ENCODE measurements around the gene SMCR8. TPM values are rescaled to one million over a fixed set of nuclear protein-coding genes. Genes with fewer than 3 reads are reported as not detected.

SMCR8 gene
- total and polyA plus RNA-seq, 2 of the 13 experiments (the other 11 are each of a cell fraction or from before 2014, with no cell fraction given): 7.6 to 11.8 TPM

GRCh38 chr17:18314731-18315561, at the start of gene SMCR8, which contains the start of gene TOP3A (continued):
- TF ChIP-seq, protein P1, sequence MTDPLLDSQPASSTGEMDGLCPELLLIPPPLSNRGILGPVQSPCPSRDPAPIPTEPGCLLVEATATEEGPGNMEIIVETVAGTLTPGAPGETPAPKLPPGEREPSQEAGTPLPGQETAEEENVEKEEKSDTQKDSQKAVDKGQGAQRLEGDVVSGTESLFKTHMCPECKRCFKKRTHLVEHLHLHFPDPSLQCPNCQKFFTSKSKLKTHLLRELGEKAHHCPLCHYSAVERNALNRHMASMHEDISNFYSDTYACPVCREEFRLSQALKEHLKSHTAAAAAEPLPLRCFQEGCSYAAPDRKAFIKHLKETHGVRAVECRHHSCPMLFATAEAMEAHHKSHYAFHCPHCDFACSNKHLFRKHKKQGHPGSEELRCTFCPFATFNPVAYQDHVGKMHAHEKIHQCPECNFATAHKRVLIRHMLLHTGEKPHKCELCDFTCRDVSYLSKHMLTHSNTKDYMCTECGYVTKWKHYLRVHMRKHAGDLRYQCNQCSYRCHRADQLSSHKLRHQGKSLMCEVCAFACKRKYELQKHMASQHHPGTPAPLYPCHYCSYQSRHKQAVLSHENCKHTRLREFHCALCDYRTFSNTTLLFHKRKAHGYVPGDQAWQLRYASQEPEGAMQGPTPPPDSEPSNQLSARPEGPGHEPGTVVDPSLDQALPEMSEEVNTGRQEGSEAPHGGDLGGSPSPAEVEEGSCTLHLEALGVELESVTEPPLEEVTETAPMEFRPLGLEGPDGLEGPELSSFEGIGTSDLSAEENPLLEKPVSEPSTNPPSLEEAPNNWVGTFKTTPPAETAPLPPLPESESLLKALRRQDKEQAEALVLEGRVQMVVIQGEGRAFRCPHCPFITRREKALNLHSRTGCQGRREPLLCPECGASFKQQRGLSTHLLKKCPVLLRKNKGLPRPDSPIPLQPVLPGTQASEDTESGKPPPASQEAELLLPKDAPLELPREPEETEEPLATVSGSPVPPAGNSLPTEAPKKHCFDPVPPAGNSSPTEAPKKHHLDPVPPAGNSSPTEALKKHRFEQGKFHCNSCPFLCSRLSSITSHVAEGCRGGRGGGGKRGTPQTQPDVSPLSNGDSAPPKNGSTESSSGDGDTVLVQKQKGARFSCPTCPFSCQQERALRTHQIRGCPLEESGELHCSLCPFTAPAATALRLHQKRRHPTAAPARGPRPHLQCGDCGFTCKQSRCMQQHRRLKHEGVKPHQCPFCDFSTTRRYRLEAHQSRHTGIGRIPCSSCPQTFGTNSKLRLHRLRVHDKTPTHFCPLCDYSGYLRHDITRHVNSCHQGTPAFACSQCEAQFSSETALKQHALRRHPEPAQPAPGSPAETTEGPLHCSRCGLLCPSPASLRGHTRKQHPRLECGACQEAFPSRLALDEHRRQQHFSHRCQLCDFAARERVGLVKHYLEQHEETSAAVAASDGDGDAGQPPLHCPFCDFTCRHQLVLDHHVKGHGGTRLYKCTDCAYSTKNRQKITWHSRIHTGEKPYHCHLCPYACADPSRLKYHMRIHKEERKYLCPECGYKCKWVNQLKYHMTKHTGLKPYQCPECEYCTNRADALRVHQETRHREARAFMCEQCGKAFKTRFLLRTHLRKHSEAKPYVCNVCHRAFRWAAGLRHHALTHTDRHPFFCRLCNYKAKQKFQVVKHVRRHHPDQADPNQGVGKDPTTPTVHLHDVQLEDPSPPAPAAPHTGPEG (CRISPR knock-in tag; IDR thresholded peaks at IDR 0.05): peak; percentile 49; the same call in 1 of the 2 replicates
- TF ChIP-seq, protein P2, sequence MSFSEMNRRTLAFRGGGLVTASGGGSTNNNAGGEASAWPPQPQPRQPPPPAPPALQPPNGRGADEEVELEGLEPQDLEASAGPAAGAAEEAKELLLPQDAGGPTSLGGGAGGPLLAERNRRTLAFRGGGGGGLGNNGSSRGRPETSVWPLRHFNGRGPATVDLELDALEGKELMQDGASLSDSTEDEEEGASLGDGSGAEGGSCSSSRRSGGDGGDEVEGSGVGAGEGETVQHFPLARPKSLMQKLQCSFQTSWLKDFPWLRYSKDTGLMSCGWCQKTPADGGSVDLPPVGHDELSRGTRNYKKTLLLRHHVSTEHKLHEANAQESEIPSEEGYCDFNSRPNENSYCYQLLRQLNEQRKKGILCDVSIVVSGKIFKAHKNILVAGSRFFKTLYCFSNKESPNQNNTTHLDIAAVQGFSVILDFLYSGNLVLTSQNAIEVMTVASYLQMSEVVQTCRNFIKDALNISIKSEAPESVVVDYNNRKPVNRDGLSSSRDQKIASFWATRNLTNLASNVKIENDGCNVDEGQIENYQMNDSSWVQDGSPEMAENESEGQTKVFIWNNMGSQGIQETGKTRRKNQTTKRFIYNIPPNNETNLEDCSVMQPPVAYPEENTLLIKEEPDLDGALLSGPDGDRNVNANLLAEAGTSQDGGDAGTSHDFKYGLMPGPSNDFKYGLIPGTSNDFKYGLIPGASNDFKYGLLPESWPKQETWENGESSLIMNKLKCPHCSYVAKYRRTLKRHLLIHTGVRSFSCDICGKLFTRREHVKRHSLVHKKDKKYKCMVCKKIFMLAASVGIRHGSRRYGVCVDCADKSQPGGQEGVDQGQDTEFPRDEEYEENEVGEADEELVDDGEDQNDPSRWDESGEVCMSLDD (CRISPR knock-in tag; IDR thresholded peaks at IDR 0.05; ENCODE audit: borderline replicate concordance): no peak
- peak; percentile 93 for TF ChIP-seq HDAC1 (CRISPR knock-in tag; IDR thresholded peaks at IDR 0.05)
- TF ChIP-seq ZKSCAN8 (CRISPR knock-in tag; IDR thresholded peaks at IDR 0.05; ENCODE audit: borderline replicate concordance): no peak
- no peak for TF ChIP-seq RCOR2 (CRISPR knock-in tag; IDR thresholded peaks at IDR 0.05)
- no peak for TF ChIP-seq ZNF160 (CRISPR knock-in tag; IDR thresholded peaks at IDR 0.05)
- TF ChIP-seq CENPX (CRISPR knock-in tag; IDR thresholded peaks at IDR 0.05): no peak
- TF ChIP-seq JUNB (CRISPR knock-in tag; IDR thresholded peaks at IDR 0.05; ENCODE audit: borderline replicate concordance): no peak
- TF ChIP-seq, protein P3, sequence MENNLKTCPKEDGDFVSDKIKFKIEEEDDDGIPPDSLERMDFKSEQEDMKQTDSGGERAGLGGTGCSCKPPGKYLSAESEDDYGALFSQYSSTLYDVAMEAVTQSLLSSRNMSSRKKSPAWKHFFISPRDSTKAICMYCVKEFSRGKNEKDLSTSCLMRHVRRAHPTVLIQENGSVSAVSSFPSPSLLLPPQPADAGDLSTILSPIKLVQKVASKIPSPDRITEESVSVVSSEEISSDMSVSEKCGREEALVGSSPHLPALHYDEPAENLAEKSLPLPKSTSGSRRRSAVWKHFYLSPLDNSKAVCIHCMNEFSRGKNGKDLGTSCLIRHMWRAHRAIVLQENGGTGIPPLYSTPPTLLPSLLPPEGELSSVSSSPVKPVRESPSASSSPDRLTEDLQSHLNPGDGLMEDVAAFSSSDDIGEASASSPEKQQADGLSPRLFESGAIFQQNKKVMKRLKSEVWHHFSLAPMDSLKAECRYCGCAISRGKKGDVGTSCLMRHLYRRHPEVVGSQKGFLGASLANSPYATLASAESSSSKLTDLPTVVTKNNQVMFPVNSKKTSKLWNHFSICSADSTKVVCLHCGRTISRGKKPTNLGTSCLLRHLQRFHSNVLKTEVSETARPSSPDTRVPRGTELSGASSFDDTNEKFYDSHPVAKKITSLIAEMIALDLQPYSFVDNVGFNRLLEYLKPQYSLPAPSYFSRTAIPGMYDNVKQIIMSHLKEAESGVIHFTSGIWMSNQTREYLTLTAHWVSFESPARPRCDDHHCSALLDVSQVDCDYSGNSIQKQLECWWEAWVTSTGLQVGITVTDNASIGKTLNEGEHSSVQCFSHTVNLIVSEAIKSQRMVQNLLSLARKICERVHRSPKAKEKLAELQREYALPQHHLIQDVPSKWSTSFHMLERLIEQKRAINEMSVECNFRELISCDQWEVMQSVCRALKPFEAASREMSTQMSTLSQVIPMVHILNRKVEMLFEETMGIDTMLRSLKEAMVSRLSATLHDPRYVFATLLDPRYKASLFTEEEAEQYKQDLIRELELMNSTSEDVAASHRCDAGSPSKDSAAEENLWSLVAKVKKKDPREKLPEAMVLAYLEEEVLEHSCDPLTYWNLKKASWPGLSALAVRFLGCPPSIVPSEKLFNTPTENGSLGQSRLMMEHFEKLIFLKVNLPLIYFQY (CRISPR knock-in tag; IDR thresholded peaks at IDR 0.05; ENCODE audit: borderline replicate concordance): no peak
- TF ChIP-seq, protein P4, sequence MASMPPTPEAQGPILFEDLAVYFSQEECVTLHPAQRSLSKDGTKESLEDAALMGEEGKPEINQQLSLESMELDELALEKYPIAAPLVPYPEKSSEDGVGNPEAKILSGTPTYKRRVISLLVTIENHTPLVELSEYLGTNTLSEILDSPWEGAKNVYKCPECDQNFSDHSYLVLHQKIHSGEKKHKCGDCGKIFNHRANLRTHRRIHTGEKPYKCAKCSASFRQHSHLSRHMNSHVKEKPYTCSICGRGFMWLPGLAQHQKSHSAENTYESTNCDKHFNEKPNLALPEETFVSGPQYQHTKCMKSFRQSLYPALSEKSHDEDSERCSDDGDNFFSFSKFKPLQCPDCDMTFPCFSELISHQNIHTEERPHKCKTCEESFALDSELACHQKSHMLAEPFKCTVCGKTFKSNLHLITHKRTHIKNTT (CRISPR knock-in tag; IDR thresholded peaks at IDR 0.05): no peak
- no peak for TF ChIP-seq ZNF367 (CRISPR knock-in tag; IDR thresholded peaks at IDR 0.05; ENCODE audit: borderline replicate concordance)
- peak; percentile 47; the same call in 1 of the 2 replicates for TF ChIP-seq ZNF451 (CRISPR knock-in tag; IDR thresholded peaks at IDR 0.05)
- TF ChIP-seq KLF15 (CRISPR knock-in tag; IDR thresholded peaks at IDR 0.05; ENCODE audit: borderline replicate concordance): peak; percentile 82; the same call in 1 of the 2 replicates
